Suprapubic skin (tissue), 4 donors: ENCODE data around the gene TMEM272. TPM values are rescaled to one million over a fixed set of nuclear protein-coding genes. Genes with fewer than 3 reads are reported as not detected.

ENCODE experiments used
- DNase-seq, 2 donors: peaks; one replicate each; pipeline ENCODE4 v3.0.0-alpha.2; 2019; ENCODE audit warnings: low spot score in 2 of 2
- H3K27ac ChIP-seq: fragments of 200-600 bp; sonication (generic); one replicate; pipeline ENCODE4 v1.5.1; 2019
- H3K27me3 ChIP-seq: fragments of 200-600 bp; sonication (generic); one replicate; pipeline ENCODE4 v1.5.1; 2019
- H3K36me3 ChIP-seq: fragments of 200-600 bp; sonication (generic); one replicate; pipeline ENCODE4 v1.5.1; 2019
- H3K4me1 ChIP-seq: fragments of 200-600 bp; sonication (generic); one replicate; pipeline ENCODE4 v1.5.1; 2019
- H3K4me3 ChIP-seq: fragments of 200-600 bp; sonication (generic); one replicate; pipeline ENCODE4 v1.5.1; 2019; ENCODE audit warnings: mild to moderate bottlenecking
- H3K9me3 ChIP-seq: fragments of 200-600 bp; sonication (generic); one replicate; pipeline ENCODE4 v1.5.1; 2019
- EP300 ChIP-seq: sonication (generic); formaldehyde crosslinking; IDR thresholded peaks from one replicate; pipeline ENCODE4 v1.6.1; 2017; ENCODE audit warnings: antibody characterized with exemption
- POLR2A ChIP-seq, 2 donors: fragments of 450-650 bp; IDR thresholded peaks; one replicate each; pipeline ENCODE4 v1.6.1; 2017; ENCODE audit warnings: antibody characterized with exemption in 2 of 2, mild to moderate bottlenecking in 2 of 2, moderate library complexity in 2 of 2
- POLR2AphosphoS5 ChIP-seq, 3 donors: sonication (generic); formaldehyde crosslinking; IDR thresholded peaks; one replicate each; pipeline ENCODE4 v1.6.1; 2017; ENCODE audit warnings: antibody characterized with exemption in 3 of 3
- WGBS: methylation state at CpG from one replicate; pipeline ENCODE4 v1.1.5; 2018; 5-methylcytosine and 5-hydroxymethylcytosine counted together
- total RNA-seq, 4 donors: library from RNA; depleted of rRNA; stranded (reverse); fragments of >200 nt; gene quantifications; one replicate each; pipeline ENCODE4 v1.1.0, GENCODE V29; 2016
- TF ChIP-seq, protein P1 (sequence below), 2 donors: fragments of 200-600 bp in 1 of 2; fragments of 450-650 bp in 1 of 2; sonication (generic) in 1 of 2; IDR thresholded peaks; one replicate each; pipeline ENCODE4 v1.5.1; 2016 to 2019; ENCODE audit warnings: antibody characterized with exemption in 2 of 2, mild to moderate bottlenecking in 1 of 2, moderate library complexity in 1 of 2

TMEM272 gene
- total RNA-seq, 4 donors from 2014 or later, result 0.13 to 0.24 (median 0.17) TPM; not detected in 1

- Histone ChIP-seq H3K4me1 (peaks cover 31% of the 10 kb centered on the region), H3K4me3 (no peak overlapping the region), H3K36me3 (peaks cover 55% of the 10 kb centered on the region), H3K27ac (peak overlapping the region; percentile 69), H3K27me3 (no peaks in the 10 kb centered on the region), H3K9me3 (no peaks in the 10 kb centered on the region)
- TF ChIP-seq, protein P1, sequence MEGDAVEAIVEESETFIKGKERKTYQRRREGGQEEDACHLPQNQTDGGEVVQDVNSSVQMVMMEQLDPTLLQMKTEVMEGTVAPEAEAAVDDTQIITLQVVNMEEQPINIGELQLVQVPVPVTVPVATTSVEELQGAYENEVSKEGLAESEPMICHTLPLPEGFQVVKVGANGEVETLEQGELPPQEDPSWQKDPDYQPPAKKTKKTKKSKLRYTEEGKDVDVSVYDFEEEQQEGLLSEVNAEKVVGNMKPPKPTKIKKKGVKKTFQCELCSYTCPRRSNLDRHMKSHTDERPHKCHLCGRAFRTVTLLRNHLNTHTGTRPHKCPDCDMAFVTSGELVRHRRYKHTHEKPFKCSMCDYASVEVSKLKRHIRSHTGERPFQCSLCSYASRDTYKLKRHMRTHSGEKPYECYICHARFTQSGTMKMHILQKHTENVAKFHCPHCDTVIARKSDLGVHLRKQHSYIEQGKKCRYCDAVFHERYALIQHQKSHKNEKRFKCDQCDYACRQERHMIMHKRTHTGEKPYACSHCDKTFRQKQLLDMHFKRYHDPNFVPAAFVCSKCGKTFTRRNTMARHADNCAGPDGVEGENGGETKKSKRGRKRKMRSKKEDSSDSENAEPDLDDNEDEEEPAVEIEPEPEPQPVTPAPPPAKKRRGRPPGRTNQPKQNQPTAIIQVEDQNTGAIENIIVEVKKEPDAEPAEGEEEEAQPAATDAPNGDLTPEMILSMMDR (IDR thresholded peaks at IDR 0.05), result no peak
- TF ChIP-seq POLR2A (IDR thresholded peaks at IDR 0.05) (no peak), POLR2AphosphoS5 (IDR thresholded peaks at IDR 0.05) (peak in 2 of 3 donors; percentile 26 to 31), EP300 (no peak)
- DNase-seq, result peak in 1 of 2 donors; percentile 91
- WGBS, result 47% methylated on average over 8 of the region's 12 CpGs
Measured at GRCh38 chr13:51764184-51765141, 80.5 kb downstream of the TMEM272 start.

DNA sequence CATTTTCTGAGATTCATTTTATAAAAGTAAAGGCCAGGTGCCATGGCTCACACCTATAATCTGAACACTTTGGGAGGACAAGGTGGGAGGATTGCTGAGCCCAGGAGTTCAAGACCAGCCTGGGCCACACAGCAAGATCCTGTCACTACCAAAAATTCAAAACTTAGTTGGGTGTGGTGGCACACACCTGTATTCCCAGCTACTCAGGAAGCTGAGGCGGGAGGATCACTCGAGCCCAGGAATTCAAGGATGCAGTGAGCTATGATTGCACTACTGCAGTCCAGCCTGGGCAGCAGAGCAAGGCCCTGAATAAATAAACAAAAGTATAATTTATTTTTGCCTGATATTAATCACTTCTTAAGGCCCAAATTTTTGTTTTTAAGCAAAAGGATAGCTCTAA is 81.5 kb downstream of the TMEM272 start:
- Histone ChIP-seq H3K36me3 (peaks cover 65% of the 10 kb centered on the region), H3K4me3 (no peak overlapping the region), H3K27ac (peak overlapping the region; percentile 69), H3K27me3 (no peaks in the 10 kb centered on the region), H3K9me3 (no peaks in the 10 kb centered on the region), H3K4me1 (peaks cover 21% of the 10 kb centered on the region)
- WGBS, result 83% methylated on average over 2 of the region's 2 CpGs
- no peak for TF ChIP-seq EP300
- TF ChIP-seq, protein P1 (IDR thresholded peaks at IDR 0.05), result no peak
- no peak for TF ChIP-seq POLR2A (IDR thresholded peaks at IDR 0.05)
- no peak for TF ChIP-seq POLR2AphosphoS5 (IDR thresholded peaks at IDR 0.05)
- DNase-seq, result no peak

Other genes with a start within 250 kb of the TMEM272 start
- 10 to 100 TPM in 2 of 4 donors, 1 to 10 TPM in 2; 3.5 to 25.8 (median 10.8) TPM for gene DHRS12, start 41.0 kb downstream of the TMEM272 start, total RNA-seq
- gene CCDC70, start 16.8 kb upstream of the TMEM272 start, total RNA-seq, result not detected
- 1 to 10 TPM; 2.0 to 8.3 (median 5.1) TPM for gene ATP7B, start 166.3 kb upstream of the TMEM272 start, total RNA-seq
- gene ALG11, start 167.2 kb upstream of the TMEM272 start, total RNA-seq, result 10 to 100 TPM in 3 of 4 donors, 1 to 10 TPM in 1; 7.4 to 23.7 (median 13.2) TPM
- 10 to 100 TPM in 2 of 4 donors, 1 to 10 TPM in 2; 8.7 to 13.6 (median 10.3) TPM for gene UTP14C, start 179.5 kb upstream of the TMEM272 start, total RNA-seq